Sigmoid colon (tissue), 4 donors: ENCODE results near the gene PRKAG2.

Experiments
- CTCF ChIP-seq, 4 experiments: fragments of 450-650 bp in 3 of 4; fragments of 200-600 bp in 1 of 4; IDR thresholded peaks; one replicate each; pipeline ENCODE4 v1.5.1; 2016 to 2019; ENCODE audit warnings: antibody characterized with exemption in 4 of 4, mild to moderate bottlenecking in 3 of 4, moderate library complexity in 2 of 4
- EP300 ChIP-seq, 4 donors: sonication (generic); formaldehyde crosslinking; IDR thresholded peaks; one replicate each; pipeline ENCODE4 v1.6.1; 2017; ENCODE audit warnings: antibody characterized with exemption in 4 of 4

GRCh38 chr7:151833691-151834090 is 43.2 kb downstream of the PRKAG2 start:
- TF ChIP-seq CTCF (IDR thresholded peaks at IDR 0.05) (no peak), EP300 (IDR thresholded peaks at IDR 0.05) (no peak)
